Suppressor macrophage treated with lipopolysaccharide for 4 hours (primary cell): ENCODE results near the gene ARSI.

Experiments
- DNase-seq: peaks from one replicate; pipeline ENCODE4 v3.0.0-alpha.2; 2020

ARSI gene

GRCh38 chr5:150302301-150303069 is at the start of gene ARSI:
ARSI (minus strand) TSS chr5:150302905; CDS start chr5:150302373, 532 bp downstream.
- DNase-seq = no peak

- peak; percentile 75 for DNase-seq
Measured at GRCh38 chr5:150350524-150351344, 48.0 kb upstream of the ARSI start.

GRCh38 chr5:150349681-150350275 is 47.1 kb upstream of the ARSI start:
- no peak for DNase-seq

- DNase-seq = no peak
Measured at GRCh38 chr5:150347451-150347850, 44.7 kb upstream of the ARSI start.

- no peak for DNase-seq
Measured at GRCh38 chr5:150347003-150347402, 44.3 kb upstream of the ARSI start.

- no peak for DNase-seq
Measured at GRCh38 chr5:150346592-150346991, 43.9 kb upstream of the ARSI start.

GRCh38 chr5:150345716-150346115 is 43.0 kb upstream of the ARSI start:
- DNase-seq = no peak

- DNase-seq = no peak
Measured at GRCh38 chr5:150343994-150344631, 41.4 kb upstream of the ARSI start.

GRCh38 chr5:150342583-150342982 is 39.9 kb upstream of the ARSI start:
- no peak for DNase-seq

GRCh38 chr5:150341989-150342388 is 39.3 kb upstream of the ARSI start:
- DNase-seq = no peak

- no peak for DNase-seq
Measured at GRCh38 chr5:150341331-150341730, 38.6 kb upstream of the ARSI start.

- DNase-seq = peak; percentile 59
Measured at GRCh38 chr5:150340614-150341255, 38.0 kb upstream of the ARSI start.

GRCh38 chr5:150339841-150340240 is 37.1 kb upstream of the ARSI start:
- no peak for DNase-seq

GRCh38 chr5:150339165-150339564 is 36.5 kb upstream of the ARSI start:
- DNase-seq = no peak

GRCh38 chr5:150338546-150338945 is 35.8 kb upstream of the ARSI start:
- no peak for DNase-seq

- no peak for DNase-seq
Measured at GRCh38 chr5:150335778-150336177, 33.1 kb upstream of the ARSI start.

GRCh38 chr5:150333400-150333799 is 30.7 kb upstream of the ARSI start:
- DNase-seq = no peak

GRCh38 chr5:150329881-150330876 is 27.5 kb upstream of the ARSI start:
- no peak for DNase-seq

GRCh38 chr5:150329038-150329437 is 26.3 kb upstream of the ARSI start:
- DNase-seq = no peak

- DNase-seq = no peak
Measured at GRCh38 chr5:150328515-150328914, 25.8 kb upstream of the ARSI start.

- no peak for DNase-seq
Measured at GRCh38 chr5:150327139-150327538, 24.4 kb upstream of the ARSI start.
